Measurements from ENCODE around the gene HSPD1.
A peak's percentile ranks its signal among the peaks of the same experiment; 100 is the strongest.
"Not testable (repeated sequence)": the region's sequence is repeated elsewhere in the genome, so short reads cannot be mapped to it uniquely, and the experiment has no call there.

Gene HSPD1

GRCh38 chr2:197498235-197498936, 1.3 kb downstream of the HSPD1 start:
- Histone ChIP-seq H3K9me3 (ENCODE audit: control insufficient read depth, insufficient read depth, low read length) (no peaks in the 10 kb centered on the region), H3K4me1 (ENCODE audit: control insufficient read depth, insufficient read depth, low read length) (0 out of 2 replicates have a peak, but pooled peaks cover 1% of the 10 kb centered on the region), H3K36me3 (ENCODE audit: control insufficient read depth, insufficient read depth, low read length) (peaks cover 6% of the 10 kb centered on the region; the same call in 1 of the 2 replicates), H3K4me3 (ENCODE audit: low read length) (peak overlapping the region; percentile 93), H3K27me3 (ENCODE audit: control insufficient read depth, insufficient read depth, low read length) (no peaks in the 10 kb centered on the region), H3K27ac (ENCODE audit: low read length) (no peak overlapping the region)
- no peak for DNase-seq (ENCODE audit: low read depth, low spot score)
- WGBS (ENCODE audit: insufficient coverage, insufficient read length): no CpG with 5 or more reads among the region's 14 CpGs

- Histone ChIP-seq H3K9me3 (ENCODE audit: control insufficient read depth, insufficient read depth, low read length) (no peaks in the 10 kb centered on the region), H3K36me3 (ENCODE audit: control insufficient read depth, insufficient read depth, low read length) (peaks cover 9% of the 10 kb centered on the region; the same call in 1 of the 2 replicates), H3K4me1 (ENCODE audit: control insufficient read depth, insufficient read depth, low read length) (0 out of 2 replicates have a peak, but pooled peaks cover 1% of the 10 kb centered on the region), H3K27me3 (ENCODE audit: control insufficient read depth, insufficient read depth, low read length) (no peaks in the 10 kb centered on the region), H3K27ac (ENCODE audit: low read length) (no peak overlapping the region), H3K4me3 (ENCODE audit: low read length) (no peak overlapping the region; the same call in 1 of the 2 replicates)
- no peak for DNase-seq (ENCODE audit: low read depth, low spot score)
- no CpG with 5 or more reads among the region's 2 CpGs for WGBS (ENCODE audit: insufficient coverage, insufficient read length)
These were observed 2.3 kb downstream of the HSPD1 start for GRCh38 chr2:197497326-197497725.

- peaks cover 15% of the 10 kb centered on the region for H3K36me3 ChIP-seq (ENCODE audit: control insufficient read depth, insufficient read depth, low read length)
- no peak overlapping the region for H3K27ac ChIP-seq (ENCODE audit: low read length)
- no peak for DNase-seq (ENCODE audit: low read depth, low spot score)
- no peak overlapping the region; the same call in 1 of the 2 replicates for H3K4me3 ChIP-seq (ENCODE audit: low read length)
- H3K4me1 ChIP-seq (ENCODE audit: control insufficient read depth, insufficient read depth, low read length): 0 out of 2 replicates have a peak, but pooled peaks cover 1% of the 10 kb centered on the region
- no peaks in the 10 kb centered on the region for H3K9me3 ChIP-seq (ENCODE audit: control insufficient read depth, insufficient read depth, low read length)
- no peaks in the 10 kb centered on the region for H3K27me3 ChIP-seq (ENCODE audit: control insufficient read depth, insufficient read depth, low read length)
These were observed 2.9 kb downstream of the HSPD1 start for GRCh38 chr2:197496695-197497094.

GRCh38 chr2:197495433-197496134, 4.1 kb downstream of the HSPD1 start:
- WGBS (ENCODE audit: insufficient coverage, insufficient read length): no CpG with 5 or more reads among the region's 2 CpGs
- DNase-seq (ENCODE audit: low read depth, low spot score): no peak
- H3K4me1 ChIP-seq (ENCODE audit: control insufficient read depth, insufficient read depth, low read length): 0 out of 2 replicates have a peak, but pooled peaks cover 1% of the 10 kb centered on the region
- no peaks in the 10 kb centered on the region for H3K27me3 ChIP-seq (ENCODE audit: control insufficient read depth, insufficient read depth, low read length)
- no peak overlapping the region for H3K27ac ChIP-seq (ENCODE audit: low read length)
- peaks cover 19% of the 10 kb centered on the region for H3K36me3 ChIP-seq (ENCODE audit: control insufficient read depth, insufficient read depth, low read length)
- no peaks in the 10 kb centered on the region for H3K9me3 ChIP-seq (ENCODE audit: control insufficient read depth, insufficient read depth, low read length)
- no peak overlapping the region for H3K4me3 ChIP-seq (ENCODE audit: low read length)

- H3K9me3 ChIP-seq (ENCODE audit: control insufficient read depth, insufficient read depth, low read length): no peaks in the 10 kb centered on the region
- no peak overlapping the region for H3K4me3 ChIP-seq (ENCODE audit: low read length)
- no CpG with 5 or more reads among the region's 4 CpGs for WGBS (ENCODE audit: insufficient coverage, insufficient read length)
- peaks cover 31% of the 10 kb centered on the region for H3K36me3 ChIP-seq (ENCODE audit: control insufficient read depth, insufficient read depth, low read length)
- no peak for DNase-seq (ENCODE audit: low read depth, low spot score)
- H3K27me3 ChIP-seq (ENCODE audit: control insufficient read depth, insufficient read depth, low read length): no peaks in the 10 kb centered on the region
- no peak overlapping the region for H3K27ac ChIP-seq (ENCODE audit: low read length)
- H3K4me1 ChIP-seq (ENCODE audit: control insufficient read depth, insufficient read depth, low read length): no peaks in the 10 kb centered on the region
These were observed 12.3 kb downstream of the HSPD1 start for GRCh38 chr2:197487385-197487784.

GRCh38 chr2:197486175-197486574, 13.5 kb downstream of the HSPD1 start:
- Histone ChIP-seq H3K36me3 (ENCODE audit: control insufficient read depth, insufficient read depth, low read length) (peaks cover 21% of the 10 kb centered on the region), H3K27ac (ENCODE audit: low read length) (no peak overlapping the region)
- no peak for DNase-seq (ENCODE audit: low read depth, low spot score)

GRCh38 chr2:197484248-197484647, 15.4 kb downstream of the HSPD1 start:
- not testable (repeated sequence) for H3K27me3 ChIP-seq (ENCODE audit: control insufficient read depth, insufficient read depth, low read length); H3K9me3 ChIP-seq (ENCODE audit: control insufficient read depth, insufficient read depth, low read length); H3K4me3 ChIP-seq (ENCODE audit: low read length); H3K27ac ChIP-seq (ENCODE audit: low read length); DNase-seq (ENCODE audit: low read depth, low spot score); H3K4me1 ChIP-seq (ENCODE audit: control insufficient read depth, insufficient read depth, low read length)
- peaks cover 17% of the 10 kb centered on the region for H3K36me3 ChIP-seq (ENCODE audit: control insufficient read depth, insufficient read depth, low read length)
- no CpG with 5 or more reads among the region's 3 CpGs for WGBS (ENCODE audit: insufficient coverage, insufficient read length)

More at GRCh38 chr2:197486175-197486574, 13.5 kb downstream of the HSPD1 start:
- Histone ChIP-seq H3K9me3 (ENCODE audit: control insufficient read depth, insufficient read depth, low read length) (no peaks in the 10 kb centered on the region), H3K27me3 (ENCODE audit: control insufficient read depth, insufficient read depth, low read length) (no peaks in the 10 kb centered on the region), H3K4me1 (ENCODE audit: control insufficient read depth, insufficient read depth, low read length) (no peaks in the 10 kb centered on the region), H3K4me3 (ENCODE audit: low read length) (no peak overlapping the region)
- no CpG with 5 or more reads among the region's 2 CpGs for WGBS (ENCODE audit: insufficient coverage, insufficient read length)

- no peak for DNase-seq (ENCODE audit: low read depth, low spot score)
- WGBS (ENCODE audit: insufficient coverage, insufficient read length): no CpG with 5 or more reads among the region's 9 CpGs
- no peaks in the 10 kb centered on the region for H3K27me3 ChIP-seq (ENCODE audit: control insufficient read depth, insufficient read depth, low read length)
- no peaks in the 10 kb centered on the region for H3K36me3 ChIP-seq (ENCODE audit: control insufficient read depth, insufficient read depth, low read length)
- no peak overlapping the region for H3K4me3 ChIP-seq (ENCODE audit: low read length)
- no peaks in the 10 kb centered on the region for H3K4me1 ChIP-seq (ENCODE audit: control insufficient read depth, insufficient read depth, low read length)
- no peaks in the 10 kb centered on the region for H3K9me3 ChIP-seq (ENCODE audit: control insufficient read depth, insufficient read depth, low read length)
- no peak overlapping the region for H3K27ac ChIP-seq (ENCODE audit: low read length)
These were observed 19.2 kb downstream of the HSPD1 start for GRCh38 chr2:197480165-197481036.

GRCh38 chr2:197477797-197478196, 21.8 kb downstream of the HSPD1 start:
- H3K4me1 ChIP-seq (ENCODE audit: control insufficient read depth, insufficient read depth, low read length): no peaks in the 10 kb centered on the region
- no peaks in the 10 kb centered on the region for H3K36me3 ChIP-seq (ENCODE audit: control insufficient read depth, insufficient read depth, low read length)
- H3K4me3 ChIP-seq (ENCODE audit: low read length): no peak overlapping the region
- no peaks in the 10 kb centered on the region for H3K27me3 ChIP-seq (ENCODE audit: control insufficient read depth, insufficient read depth, low read length)
- H3K27ac ChIP-seq (ENCODE audit: low read length): no peak overlapping the region
- H3K9me3 ChIP-seq (ENCODE audit: control insufficient read depth, insufficient read depth, low read length): no peaks in the 10 kb centered on the region
- DNase-seq (ENCODE audit: low read depth, low spot score): no peak
- no CpG with 5 or more reads among the region's 3 CpGs for WGBS (ENCODE audit: insufficient coverage, insufficient read length)

- WGBS (ENCODE audit: insufficient coverage, insufficient read length): no CpG with 5 or more reads among the region's 5 CpGs
These were observed 27.5 kb downstream of the HSPD1 start for GRCh38 chr2:197472166-197472565.

More at GRCh38 chr2:197472166-197472565, 27.5 kb downstream of the HSPD1 start:
- H3K27ac ChIP-seq (ENCODE audit: low read length): no peak overlapping the region
- no peaks in the 10 kb centered on the region for H3K4me1 ChIP-seq (ENCODE audit: control insufficient read depth, insufficient read depth, low read length)
- H3K9me3 ChIP-seq (ENCODE audit: control insufficient read depth, insufficient read depth, low read length): no peaks in the 10 kb centered on the region
- DNase-seq (ENCODE audit: low read depth, low spot score): no peak
- no peak overlapping the region for H3K4me3 ChIP-seq (ENCODE audit: low read length)
- no peaks in the 10 kb centered on the region; the same call in 1 of the 2 replicates for H3K36me3 ChIP-seq (ENCODE audit: control insufficient read depth, insufficient read depth, low read length)
- no peaks in the 10 kb centered on the region for H3K27me3 ChIP-seq (ENCODE audit: control insufficient read depth, insufficient read depth, low read length)
